Upper lobe of left lung (tissue), 4 donors: ENCODE data around the gene PILRA.

Experiments
- CTCF ChIP-seq, 6 experiments: fragments of 450-650 bp in 4 of 6; fragments of 200-600 bp in 2 of 6; sonication (generic) in 2 of 6; IDR thresholded peaks; one replicate each; pipeline ENCODE4 v1.5.1; 2016 to 2019; ENCODE audit warnings: antibody characterized with exemption in 6 of 6
- POLR2A ChIP-seq, 4 donors: fragments of 450-650 bp; IDR thresholded peaks; one replicate each; pipeline ENCODE4 v1.5.1; 2016 to 2017; ENCODE audit warnings: antibody characterized with exemption in 4 of 4, mild to moderate bottlenecking in 2 of 4
- POLR2AphosphoS5 ChIP-seq, 2 donors: sonication (generic); formaldehyde crosslinking; IDR thresholded peaks; one replicate each; pipeline ENCODE4 v1.5.1; 2017; ENCODE audit warnings: antibody characterized with exemption in 2 of 2

GRCh38 chr7:100443096-100443840 is 70.0 kb downstream of the PILRA start:
- TF ChIP-seq POLR2A (IDR thresholded peaks at IDR 0.05) (no peak), CTCF (IDR thresholded peaks at IDR 0.05) (no peak), POLR2AphosphoS5 (IDR thresholded peaks at IDR 0.05) (no peak)
